Measurements from ENCODE around the gene EFHD1. TPM values are rescaled to one million over a fixed set of nuclear protein-coding genes. Genes with fewer than 3 reads are reported as not detected.

EFHD1 gene
- total RNA-seq, 1 donor = 3.6 TPM

DNA sequence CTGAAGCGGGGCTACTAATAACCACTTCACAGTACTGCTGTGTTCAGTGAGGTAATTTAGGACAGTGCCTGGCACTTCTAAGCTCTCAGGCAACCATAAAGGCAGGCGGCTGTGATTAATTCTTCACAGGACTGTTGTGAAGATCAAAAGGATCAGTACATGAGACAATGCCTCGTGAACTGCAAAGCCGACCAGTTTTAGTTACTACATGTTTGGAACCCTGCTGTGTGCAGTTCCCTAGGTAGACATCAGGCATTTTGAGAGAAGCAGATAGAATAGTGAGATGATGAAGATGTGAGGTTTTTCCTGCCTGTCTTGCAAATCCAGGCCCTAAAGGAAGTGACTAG, 19.1 kb downstream of the EFHD1 start:
- Histone ChIP-seq H3K27ac (ENCODE audit: low read depth, low read length) (no peak overlapping the region), H3K79me2 (ENCODE audit: insufficient read depth, low read length) (no peaks in the 10 kb centered on the region), H3K9me3 (ENCODE audit: low read depth, low read length) (no peaks in the 10 kb centered on the region), H3K27me3 (ENCODE audit: insufficient read depth, low read length) (no peaks in the 10 kb centered on the region), H3K36me3 (ENCODE audit: insufficient read depth, low read length) (no peaks in the 10 kb centered on the region), H3K4me1 (ENCODE audit: insufficient read depth, low read length) (no peaks in the 10 kb centered on the region), H3K4me3 (ENCODE audit: insufficient read depth, low read length) (no peak overlapping the region), H4K20me1 (ENCODE audit: insufficient read depth, low read length) (no peaks in the 10 kb centered on the region), H2AFZ (ENCODE audit: low read length) (no peak overlapping the region), H3K4me2 (ENCODE audit: insufficient read depth, low read length) (no peak overlapping the region)
- TF ChIP-seq, protein P1, sequence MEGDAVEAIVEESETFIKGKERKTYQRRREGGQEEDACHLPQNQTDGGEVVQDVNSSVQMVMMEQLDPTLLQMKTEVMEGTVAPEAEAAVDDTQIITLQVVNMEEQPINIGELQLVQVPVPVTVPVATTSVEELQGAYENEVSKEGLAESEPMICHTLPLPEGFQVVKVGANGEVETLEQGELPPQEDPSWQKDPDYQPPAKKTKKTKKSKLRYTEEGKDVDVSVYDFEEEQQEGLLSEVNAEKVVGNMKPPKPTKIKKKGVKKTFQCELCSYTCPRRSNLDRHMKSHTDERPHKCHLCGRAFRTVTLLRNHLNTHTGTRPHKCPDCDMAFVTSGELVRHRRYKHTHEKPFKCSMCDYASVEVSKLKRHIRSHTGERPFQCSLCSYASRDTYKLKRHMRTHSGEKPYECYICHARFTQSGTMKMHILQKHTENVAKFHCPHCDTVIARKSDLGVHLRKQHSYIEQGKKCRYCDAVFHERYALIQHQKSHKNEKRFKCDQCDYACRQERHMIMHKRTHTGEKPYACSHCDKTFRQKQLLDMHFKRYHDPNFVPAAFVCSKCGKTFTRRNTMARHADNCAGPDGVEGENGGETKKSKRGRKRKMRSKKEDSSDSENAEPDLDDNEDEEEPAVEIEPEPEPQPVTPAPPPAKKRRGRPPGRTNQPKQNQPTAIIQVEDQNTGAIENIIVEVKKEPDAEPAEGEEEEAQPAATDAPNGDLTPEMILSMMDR (IDR thresholded peaks at IDR 0.05; ENCODE audit: extremely low read depth, low read depth, low read length) = no peak
- no peak for DNase-seq (ENCODE audit: insufficient read length, low spot score, missing footprints)

DNA sequence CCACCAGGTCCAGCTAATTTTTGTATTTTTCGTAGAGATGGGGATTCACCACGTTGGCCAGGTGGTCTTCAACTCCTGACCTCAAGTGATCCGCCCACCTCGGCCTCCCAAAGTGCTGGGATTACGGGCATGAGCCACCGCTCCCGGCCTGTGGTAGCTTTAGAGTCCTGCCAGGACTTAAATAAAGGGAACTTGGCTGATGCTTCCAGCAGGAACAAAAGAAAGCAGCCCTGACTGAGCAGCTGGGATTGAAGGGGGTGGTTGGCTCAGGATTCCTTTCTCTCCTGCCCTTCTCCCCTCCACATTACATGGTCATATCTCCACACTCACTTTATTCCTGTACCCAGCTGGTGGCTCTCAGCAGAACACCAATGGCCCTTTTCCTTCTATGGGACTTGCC, 20.0 kb downstream of the EFHD1 start:
- no peak overlapping the region for H3K27ac ChIP-seq (ENCODE audit: low read depth, low read length)
- DNase-seq (ENCODE audit: insufficient read length, low spot score, missing footprints) = no peak
- TF ChIP-seq, protein P1 (IDR thresholded peaks at IDR 0.05; ENCODE audit: extremely low read depth, low read depth, low read length) = no peak

DNA sequence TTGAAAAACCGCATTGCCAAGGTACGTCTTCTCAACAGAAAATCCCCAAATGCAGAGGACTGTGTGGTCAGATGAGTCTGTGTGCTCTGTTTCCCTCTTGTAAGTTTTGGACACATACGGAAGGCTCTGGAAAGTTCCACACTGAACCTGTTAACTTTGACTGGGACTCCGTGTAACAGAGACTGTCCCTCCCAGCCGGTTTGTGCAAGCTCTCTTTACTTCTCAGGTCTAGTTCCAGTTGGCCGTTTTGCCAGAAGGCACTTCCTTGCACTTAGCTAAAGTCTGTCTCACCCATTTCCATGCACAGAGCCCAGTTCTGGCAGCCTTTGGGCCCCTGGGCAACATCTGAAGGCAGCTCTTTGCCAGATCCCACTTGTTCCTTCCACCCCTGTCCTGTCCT, 22.0 kb downstream of the EFHD1 start:
- H3K79me2 ChIP-seq (ENCODE audit: insufficient read depth, low read length) = no peaks in the 10 kb centered on the region
- DNase-seq (ENCODE audit: insufficient read length, low spot score, missing footprints) = no peak
- H3K27ac ChIP-seq (ENCODE audit: low read depth, low read length) = no peak overlapping the region
- H3K9me3 ChIP-seq (ENCODE audit: low read depth, low read length) = no peaks in the 10 kb centered on the region
- no peak overlapping the region for H3K4me2 ChIP-seq (ENCODE audit: insufficient read depth, low read length)
- no peak overlapping the region for H2AFZ ChIP-seq (ENCODE audit: low read length)
- no peaks in the 10 kb centered on the region for H3K4me1 ChIP-seq (ENCODE audit: insufficient read depth, low read length)
- no peaks in the 10 kb centered on the region for H3K36me3 ChIP-seq (ENCODE audit: insufficient read depth, low read length)
- no peaks in the 10 kb centered on the region for H3K27me3 ChIP-seq (ENCODE audit: insufficient read depth, low read length)
- TF ChIP-seq, protein P1 (IDR thresholded peaks at IDR 0.05; ENCODE audit: extremely low read depth, low read depth, low read length) = no peak
- no peaks in the 10 kb centered on the region for H4K20me1 ChIP-seq (ENCODE audit: insufficient read depth, low read length)
- no peak overlapping the region for H3K4me3 ChIP-seq (ENCODE audit: insufficient read depth, low read length)

More for the DNA sequence above, 20.0 kb downstream of the EFHD1 start:
- Histone ChIP-seq H3K4me1 (ENCODE audit: insufficient read depth, low read length) (no peaks in the 10 kb centered on the region), H3K36me3 (ENCODE audit: insufficient read depth, low read length) (no peaks in the 10 kb centered on the region), H3K4me2 (ENCODE audit: insufficient read depth, low read length) (no peak overlapping the region), H3K27me3 (ENCODE audit: insufficient read depth, low read length) (no peaks in the 10 kb centered on the region), H3K9me3 (ENCODE audit: low read depth, low read length) (no peaks in the 10 kb centered on the region), H3K79me2 (ENCODE audit: insufficient read depth, low read length) (no peaks in the 10 kb centered on the region), H2AFZ (ENCODE audit: low read length) (no peak overlapping the region), H3K4me3 (ENCODE audit: insufficient read depth, low read length) (no peak overlapping the region), H4K20me1 (ENCODE audit: insufficient read depth, low read length) (no peaks in the 10 kb centered on the region)

DNA sequence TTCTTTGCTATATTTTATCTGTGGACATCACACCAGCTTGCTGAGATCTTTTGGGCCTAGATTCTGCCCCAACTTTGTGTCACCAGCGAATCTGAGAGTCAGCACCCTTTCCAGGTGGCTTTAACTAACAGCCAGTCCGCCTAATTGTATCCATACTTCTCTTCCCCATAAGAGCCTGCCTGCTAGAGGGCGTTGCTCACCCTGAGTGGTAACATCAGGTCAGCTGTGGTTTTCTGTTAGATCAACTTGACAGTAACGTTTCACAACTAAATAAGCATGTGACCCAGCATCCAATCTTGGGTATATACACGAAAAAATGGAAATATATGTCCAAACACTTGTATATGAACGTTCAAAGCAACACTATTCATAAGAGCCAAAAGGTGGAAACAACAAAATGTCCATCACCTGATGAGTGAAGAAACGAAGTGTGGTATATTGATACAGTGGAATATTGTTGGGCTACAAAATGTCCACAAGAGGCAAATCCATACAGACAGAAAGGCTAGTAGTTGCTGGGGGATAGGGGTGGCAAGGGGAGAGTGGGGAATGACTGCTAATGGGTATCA, 24.9 kb downstream of the EFHD1 start:
- no peaks in the 10 kb centered on the region for H3K36me3 ChIP-seq (ENCODE audit: insufficient read depth, low read length)
- no peak overlapping the region for H2AFZ ChIP-seq (ENCODE audit: low read length)
- no peaks in the 10 kb centered on the region for H4K20me1 ChIP-seq (ENCODE audit: insufficient read depth, low read length)
- no peaks in the 10 kb centered on the region for H3K9me3 ChIP-seq (ENCODE audit: low read depth, low read length)
- H3K27me3 ChIP-seq (ENCODE audit: insufficient read depth, low read length) = no peaks in the 10 kb centered on the region
- DNase-seq (ENCODE audit: insufficient read length, low spot score, missing footprints) = no peak
- H3K4me2 ChIP-seq (ENCODE audit: insufficient read depth, low read length) = no peak overlapping the region
- TF ChIP-seq, protein P1 (IDR thresholded peaks at IDR 0.05; ENCODE audit: extremely low read depth, low read depth, low read length) = no peak
- H3K27ac ChIP-seq (ENCODE audit: low read depth, low read length) = no peak overlapping the region
- H3K4me1 ChIP-seq (ENCODE audit: insufficient read depth, low read length) = no peaks in the 10 kb centered on the region
- no peak overlapping the region for H3K4me3 ChIP-seq (ENCODE audit: insufficient read depth, low read length)
- no peaks in the 10 kb centered on the region for H3K79me2 ChIP-seq (ENCODE audit: insufficient read depth, low read length)

Measured in osteoblast (primary cell).